Measurements from ENCODE around the gene UGT2A1.

The UGT2A1 gene

GRCh38 chr4:69584135-69584534, 68.9 kb downstream of the UGT2A1 start:
- no peak for DNase-seq

GRCh38 chr4:69583543-69583942, 69.5 kb downstream of the UGT2A1 start:
- DNase-seq: no peak

- no peak for DNase-seq
These were observed 75.8 kb downstream of the UGT2A1 start for GRCh38 chr4:69577245-69577644.

GRCh38 chr4:69576251-69576877, 76.7 kb downstream of the UGT2A1 start:
- no peak for DNase-seq

GRCh38 chr4:69568787-69569186, 84.3 kb downstream of the UGT2A1 start:
- no peak for DNase-seq

- no peak for DNase-seq
These were observed 89.6 kb downstream of the UGT2A1 start for GRCh38 chr4:69563424-69563823.

- no peak for DNase-seq
These were observed 103.4 kb downstream of the UGT2A1 start for GRCh38 chr4:69549651-69550050.

- DNase-seq: no peak
These were observed 106.8 kb downstream of the UGT2A1 start for GRCh38 chr4:69546134-69546765.
